Vagina (tissue), 2 donors: ENCODE results near the gene C3.

Source experiments
- CTCF ChIP-seq, 3 experiments: fragments of 450-650 bp in 2 of 3; fragments of 200-600 bp in 1 of 3; sonication (generic) in 1 of 3; IDR thresholded peaks; one replicate each; pipeline ENCODE4 v1.5.1; 2017 to 2019; ENCODE audit warnings: antibody characterized with exemption in 3 of 3, mild to moderate bottlenecking in 2 of 3, moderate library complexity in 2 of 3
- POLR2A ChIP-seq, 2 donors: fragments of 450-650 bp; IDR thresholded peaks; one replicate each; pipeline ENCODE4 v1.6.1; 2017; ENCODE audit warnings: antibody characterized with exemption in 2 of 2, mild to moderate bottlenecking in 2 of 2, moderate library complexity in 2 of 2

GRCh38 chr19:6760606-6761005 lies 40.2 kb upstream of the C3 start:
- no peak for TF ChIP-seq POLR2A (IDR thresholded peaks at IDR 0.05)
- no peak for TF ChIP-seq CTCF (IDR thresholded peaks at IDR 0.05)
